Measurements from ENCODE around the gene CYB5RL. TPM values are rescaled to one million over a fixed set of nuclear protein-coding genes. Genes with fewer than 3 reads are reported as not detected.

CYB5RL gene
- total RNA-seq, 1 donor from 2014 or later: 3.7 TPM

- intact Hi-C loops (cut with DNase I): no loop called here
- Histone ChIP-seq H3K36me3 (peaks cover 0 to 12% of the 10 kb centered on the region in 2 donors), H3K27ac (peak overlapping the region; percentile 68)
Measured at GRCh38 chr1:54227891-54228310, 28.1 kb upstream of the CYB5RL start.

GRCh38 chr1:54227091-54227602, 27.3 kb upstream of the CYB5RL start:
- Histone ChIP-seq H3K27me3 (no peaks in the 10 kb centered on the region), H3K4me1 (peaks cover 27% of the 10 kb centered on the region), H3K36me3 (peaks cover 0 to 12% of the 10 kb centered on the region in 2 donors), H3K4me3 (no peak overlapping the region), H3K9me3 (no peaks in the 10 kb centered on the region), H3K27ac (peak overlapping the region; percentile 68)
- DNase-seq (ENCODE audit: extremely low spot score in 2 of 2): no peak
- TF ChIP-seq POLR2A (IDR thresholded peaks at IDR 0.05) (no peak), CTCF (IDR thresholded peaks at IDR 0.05) (no peak), POLR2AphosphoS5 (IDR thresholded peaks at IDR 0.05; ENCODE audit: insufficient read depth in 1 of 2, low read depth in 1 of 2) (no peak)
- intact Hi-C loops (cut with DNase I): no loop called here

More at GRCh38 chr1:54227891-54228310, 28.1 kb upstream of the CYB5RL start:
- H3K4me1 ChIP-seq: peaks cover 27% of the 10 kb centered on the region
- no peaks in the 10 kb centered on the region for H3K9me3 ChIP-seq
- TF ChIP-seq CTCF (IDR thresholded peaks at IDR 0.05) (no peak), POLR2A (IDR thresholded peaks at IDR 0.05) (no peak), POLR2AphosphoS5 (IDR thresholded peaks at IDR 0.05; ENCODE audit: insufficient read depth in 1 of 2, low read depth in 1 of 2) (no peak)
- no peaks in the 10 kb centered on the region for H3K27me3 ChIP-seq
- DNase-seq (ENCODE audit: extremely low spot score in 2 of 2): no peak
- no peak overlapping the region for H3K4me3 ChIP-seq

GRCh38 chr1:54225986-54226559, 26.2 kb upstream of the CYB5RL start:
- peaks cover 0 to 12% of the 10 kb centered on the region in 2 donors for H3K36me3 ChIP-seq
- intact Hi-C loops (cut with DNase I): no loop called here

GRCh38 chr1:54225378-54225777, 25.5 kb upstream of the CYB5RL start:
- intact Hi-C loops (cut with DNase I): no loop called here
- TF ChIP-seq POLR2A (IDR thresholded peaks at IDR 0.05) (no peak), CTCF (IDR thresholded peaks at IDR 0.05) (no peak), POLR2AphosphoS5 (IDR thresholded peaks at IDR 0.05; ENCODE audit: insufficient read depth in 1 of 2, low read depth in 1 of 2) (no peak)

More at GRCh38 chr1:54225986-54226559, 26.2 kb upstream of the CYB5RL start:
- Histone ChIP-seq H3K4me1 (peaks cover 27% of the 10 kb centered on the region), H3K9me3 (no peaks in the 10 kb centered on the region), H3K4me3 (no peak overlapping the region), H3K27me3 (no peaks in the 10 kb centered on the region), H3K27ac (peak overlapping the region; percentile 17)
- TF ChIP-seq POLR2A (IDR thresholded peaks at IDR 0.05) (no peak), POLR2AphosphoS5 (IDR thresholded peaks at IDR 0.05; ENCODE audit: insufficient read depth in 1 of 2, low read depth in 1 of 2) (no peak), CTCF (IDR thresholded peaks at IDR 0.05) (no peak)
- DNase-seq (ENCODE audit: extremely low spot score in 2 of 2): no peak

GRCh38 chr1:54224233-54224632, 24.4 kb upstream of the CYB5RL start:
- intact Hi-C loops (cut with DNase I): no loop called here
- H3K4me3 ChIP-seq: no peak overlapping the region
- no peak overlapping the region for H3K27ac ChIP-seq
- peaks cover 0 to 12% of the 10 kb centered on the region in 2 donors for H3K36me3 ChIP-seq
- H3K4me1 ChIP-seq: peaks cover 34% of the 10 kb centered on the region
- no peak for DNase-seq (ENCODE audit: extremely low spot score in 2 of 2)
- no peaks in the 10 kb centered on the region for H3K27me3 ChIP-seq
- H3K9me3 ChIP-seq: no peaks in the 10 kb centered on the region
- TF ChIP-seq POLR2A (IDR thresholded peaks at IDR 0.05) (no peak), CTCF (IDR thresholded peaks at IDR 0.05) (no peak), POLR2AphosphoS5 (IDR thresholded peaks at IDR 0.05; ENCODE audit: insufficient read depth in 1 of 2, low read depth in 1 of 2) (no peak)

More at GRCh38 chr1:54225378-54225777, 25.5 kb upstream of the CYB5RL start:
- DNase-seq (ENCODE audit: extremely low spot score in 2 of 2): no peak
- Histone ChIP-seq H3K9me3 (no peaks in the 10 kb centered on the region), H3K27me3 (no peaks in the 10 kb centered on the region), H3K27ac (no peak overlapping the region), H3K36me3 (peaks cover 0 to 12% of the 10 kb centered on the region in 2 donors), H3K4me3 (no peak overlapping the region), H3K4me1 (peaks cover 32% of the 10 kb centered on the region)
